Parathyroid adenoma (tissue), 2 donors: Measurements from ENCODE around the gene PTGES.

Experiments used
- H2AFZ ChIP-seq: fragments of 300-600 bp; sonication (generic); one replicate; pipeline ENCODE4 v1.7.0; 2017; ENCODE audit warnings: antibody characterized with exemption, mild to moderate bottlenecking
- H3K27ac ChIP-seq: fragments of 300-600 bp; sonication (generic); one replicate; pipeline ENCODE4 v1.7.0; 2017
- H3K27me3 ChIP-seq: fragments of 300-600 bp; sonication (generic); one replicate; pipeline ENCODE4 v1.7.0; 2017; ENCODE audit warnings: low read length; ENCODE audit not compliant: control insufficient read depth, insufficient read depth
- H3K36me3 ChIP-seq: fragments of 300-600 bp; sonication (generic); one replicate; pipeline ENCODE4 v1.7.0; 2017; ENCODE audit warnings: low read length; ENCODE audit not compliant: control insufficient read depth, insufficient read depth
- H3K4me1 ChIP-seq: fragments of 300-600 bp; sonication (generic); one replicate; pipeline ENCODE4 v1.7.0; 2017; ENCODE audit warnings: control low read depth
- H3K4me2 ChIP-seq: fragments of 300-600 bp; sonication (generic); one replicate; pipeline ENCODE4 v1.7.0; 2017; ENCODE audit warnings: low read length
- H3K4me3 ChIP-seq: fragments of 300-600 bp; sonication (generic); one replicate; pipeline ENCODE4 v1.7.0; 2017; ENCODE audit warnings: low read depth, low read length
- H3K79me2 ChIP-seq: fragments of 300-600 bp; sonication (generic); one replicate; pipeline ENCODE4 v1.7.0; 2017; ENCODE audit warnings: control low read depth
- H3K9ac ChIP-seq: fragments of 300-600 bp; sonication (generic); one replicate; pipeline ENCODE4 v1.7.0; 2017; ENCODE audit warnings: mild to moderate bottlenecking
- H3K9me3 ChIP-seq: fragments of 300-600 bp; sonication (generic); one replicate; pipeline ENCODE4 v1.7.0; 2017; ENCODE audit warnings: low read length; ENCODE audit not compliant: control insufficient read depth
- CTCF ChIP-seq: fragments of 300-600 bp; sonication (generic); IDR thresholded peaks from one replicate; pipeline ENCODE4 v1.7.0; 2017; ENCODE audit warnings: antibody characterized with exemption, mild to moderate bottlenecking
- donor health status: primary hyperparathyroidism.

PTGES gene

GRCh38 chr9:129720865-129721545 is 31.8 kb downstream of the PTGES start:
- Histone ChIP-seq H3K4me2 (no peak overlapping the region), H3K9me3 (no peaks in the 10 kb centered on the region), H3K4me3 (no peak overlapping the region), H3K9ac (no peak overlapping the region), H3K79me2 (no peaks in the 10 kb centered on the region), H3K27me3 (no peaks in the 10 kb centered on the region), H3K36me3 (no peaks in the 10 kb centered on the region), H2AFZ (no peak overlapping the region), H3K4me1 (no peaks in the 10 kb centered on the region), H3K27ac (no peak overlapping the region)
- TF ChIP-seq CTCF, result no peak

GRCh38 chr9:129720181-129720864 is 32.5 kb downstream of the PTGES start:
- H3K27me3 ChIP-seq, result no peaks in the 10 kb centered on the region
- no peak for TF ChIP-seq CTCF
- no peaks in the 10 kb centered on the region for H3K4me1 ChIP-seq
- no peaks in the 10 kb centered on the region for H3K36me3 ChIP-seq
- H3K4me2 ChIP-seq, result no peak overlapping the region
- H2AFZ ChIP-seq, result no peak overlapping the region
- H3K27ac ChIP-seq, result no peak overlapping the region
- H3K9ac ChIP-seq, result no peak overlapping the region
- no peak overlapping the region for H3K4me3 ChIP-seq
- H3K9me3 ChIP-seq, result no peaks in the 10 kb centered on the region
- no peaks in the 10 kb centered on the region for H3K79me2 ChIP-seq

- Histone ChIP-seq H3K4me3 (no peak overlapping the region), H3K27ac (no peak overlapping the region), H3K36me3 (no peaks in the 10 kb centered on the region), H3K4me1 (no peaks in the 10 kb centered on the region), H3K9ac (no peak overlapping the region), H3K9me3 (no peaks in the 10 kb centered on the region), H3K27me3 (no peaks in the 10 kb centered on the region), H2AFZ (no peak overlapping the region), H3K4me2 (no peak overlapping the region), H3K79me2 (no peaks in the 10 kb centered on the region)
- TF ChIP-seq CTCF, result no peak
Observed at GRCh38 chr9:129719135-129719534, 33.7 kb downstream of the PTGES start.

GRCh38 chr9:129718647-129719046 is 34.2 kb downstream of the PTGES start:
- Histone ChIP-seq H3K27me3 (no peaks in the 10 kb centered on the region), H3K9me3 (no peaks in the 10 kb centered on the region), H3K79me2 (no peaks in the 10 kb centered on the region), H3K27ac (no peak overlapping the region), H3K4me3 (no peak overlapping the region), H2AFZ (no peak overlapping the region), H3K36me3 (no peaks in the 10 kb centered on the region), H3K9ac (no peak overlapping the region), H3K4me1 (no peaks in the 10 kb centered on the region), H3K4me2 (no peak overlapping the region)
- TF ChIP-seq CTCF, result no peak

- Histone ChIP-seq H3K27ac (no peak overlapping the region), H3K27me3 (no peaks in the 10 kb centered on the region), H3K9me3 (no peaks in the 10 kb centered on the region), H3K4me3 (no peak overlapping the region), H3K4me1 (no peaks in the 10 kb centered on the region), H3K79me2 (no peaks in the 10 kb centered on the region), H3K4me2 (no peak overlapping the region), H2AFZ (no peak overlapping the region), H3K9ac (no peak overlapping the region), H3K36me3 (no peaks in the 10 kb centered on the region)
- TF ChIP-seq CTCF, result no peak
Observed at GRCh38 chr9:129717991-129718390, 34.9 kb downstream of the PTGES start.
